Stimulated activated CD4-positive, alpha-beta T cell treated with anti-CD3 and anti-CD28 coated beads, Interleukin-12 subunit alpha, Interleukin-12 subunit beta, amount 100 ng/mL, for 4 hours (primary cell): ENCODE results near the gene CRYBA4.

Source experiments
- DNase-seq: peaks from one replicate; pipeline ENCODE4 v3.0.0-alpha.2; 2020

The CRYBA4 gene

GRCh38 chr22:26663374-26663923, 41.7 kb downstream of the CRYBA4 start:
- DNase-seq: no peak

GRCh38 chr22:26665813-26666231, 44.1 kb downstream of the CRYBA4 start:
- DNase-seq: no peak

- DNase-seq: no peak
Measured at GRCh38 chr22:26667140-26667539, 45.4 kb downstream of the CRYBA4 start.

GRCh38 chr22:26669060-26669481, 47.3 kb downstream of the CRYBA4 start:
- no peak for DNase-seq

- no peak for DNase-seq
Measured at GRCh38 chr22:26670459-26670858, 48.7 kb downstream of the CRYBA4 start.

- peak; percentile 55 for DNase-seq
Measured at GRCh38 chr22:26671317-26672059, 49.7 kb downstream of the CRYBA4 start.

GRCh38 chr22:26672060-26672471, 50.3 kb downstream of the CRYBA4 start:
- peak; percentile 10 for DNase-seq

- DNase-seq: peak; percentile 83
Measured at GRCh38 chr22:26672590-26673468, 51.1 kb downstream of the CRYBA4 start.

GRCh38 chr22:26673486-26673885, 51.7 kb downstream of the CRYBA4 start:
- DNase-seq: no peak

GRCh38 chr22:26674211-26675190, 52.7 kb downstream of the CRYBA4 start:
- no peak for DNase-seq

- no peak for DNase-seq
Measured at GRCh38 chr22:26675687-26676268, 54.0 kb downstream of the CRYBA4 start.

- DNase-seq: no peak
Measured at GRCh38 chr22:26677217-26677616, 55.5 kb downstream of the CRYBA4 start.

GRCh38 chr22:26679003-26679629, 57.4 kb downstream of the CRYBA4 start:
- DNase-seq: peak; percentile 65
